Left ventricle myocardium inferior (tissue), 1 donor: Measurements from ENCODE around the gene DTD1. TPM values are rescaled to one million over a fixed set of nuclear protein-coding genes. Genes with fewer than 3 reads are reported as not detected.

Experiments
- DNase-seq: peaks from one replicate; pipeline ENCODE4 v3.0.0-alpha.2; 2020
- H3K27ac ChIP-seq: fragments of 200-600 bp; replicated peaks from 2 replicates; pipeline ENCODE4 v1.8.0; 2021
- H3K27me3 ChIP-seq: fragments of 200-600 bp; 2 replicates; pipeline ENCODE4 v1.8.0; 2021; ENCODE audit warnings: low read depth
- H3K36me3 ChIP-seq: fragments of 200-600 bp; 2 replicates; pipeline ENCODE4 v1.8.0; 2021
- H3K4me1 ChIP-seq: fragments of 200-600 bp; 2 replicates; pipeline ENCODE4 v1.8.0; 2021
- H3K4me3 ChIP-seq: fragments of 200-600 bp; 2 replicates; pipeline ENCODE4 v1.8.0; 2021; ENCODE audit warnings: mild to moderate bottlenecking, moderate library complexity
- H3K9me3 ChIP-seq: fragments of 200-600 bp; replicated peaks from 2 replicates; pipeline ENCODE4 v1.8.0; 2021
- intact Hi-C: fragments of 100-400 bp; cut with micrococcal nuclease; formaldehyde crosslinking; loops from one replicate; pipeline ENCODE4 v1.11.0; 2022
- total RNA-seq: library from RNA; stranded (reverse); fragmentation: NEBNext Ultra II Directional; extraction: Animal tissue kit (Norgen Biotek cat#: 25700); gene quantifications from one replicate; pipeline ENCODE4 v1.2.1, GENCODE V29; 2021
- TF ChIP-seq, protein P1 (sequence below): fragments of 200-600 bp; IDR thresholded peaks from 2 replicates; pipeline ENCODE4 v1.8.0; 2021; ENCODE audit warnings: antibody characterized with exemption, mild to moderate bottlenecking, borderline replicate concordance
- donor health status: DM: no; HTN: yes; CAD: no; lungs with severe emphysema.

The DTD1 gene
- total RNA-seq, 1 donor from 2014 or later: 12.2 TPM

DNA sequence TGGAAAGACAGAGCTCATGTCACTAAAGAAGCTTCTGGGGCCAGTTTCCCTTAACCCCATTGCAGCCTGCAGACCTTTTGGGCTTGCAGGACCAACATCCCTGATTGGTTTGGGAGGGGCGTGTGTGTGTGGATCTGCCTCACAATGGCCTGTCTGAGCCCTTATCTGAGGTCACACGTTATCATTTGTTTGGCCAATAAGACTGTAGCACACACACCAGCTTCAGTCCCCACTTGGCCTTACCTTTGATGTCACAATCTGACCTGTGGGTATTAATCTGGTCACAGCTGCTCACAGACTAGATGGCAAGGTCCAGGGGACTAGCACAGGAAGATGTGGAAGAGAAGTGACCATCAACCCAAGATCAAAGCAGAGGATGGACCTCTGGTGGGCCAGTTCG lies 225.6 kb downstream of the DTD1 start, which contains the start of gene SCP2D1:
Gene SCP2D1 (plus strand): TSS at position 301 of the 400 bp plus-strand sequence. CDS start 33 bp downstream, at position 334.
- Histone ChIP-seq H3K27ac (no peak within 1 kb of the TSS), H3K4me1 (no peaks in the 10 kb centered on the region), H3K36me3 (no peaks in the 10 kb centered on the region), H3K4me3 (no peak within 1 kb of the TSS), H3K27me3 (peaks cover 3% of the 10 kb centered on the region), H3K9me3 (no peaks in the 10 kb centered on the region)
- no peak for DNase-seq
- TF ChIP-seq, protein P1, sequence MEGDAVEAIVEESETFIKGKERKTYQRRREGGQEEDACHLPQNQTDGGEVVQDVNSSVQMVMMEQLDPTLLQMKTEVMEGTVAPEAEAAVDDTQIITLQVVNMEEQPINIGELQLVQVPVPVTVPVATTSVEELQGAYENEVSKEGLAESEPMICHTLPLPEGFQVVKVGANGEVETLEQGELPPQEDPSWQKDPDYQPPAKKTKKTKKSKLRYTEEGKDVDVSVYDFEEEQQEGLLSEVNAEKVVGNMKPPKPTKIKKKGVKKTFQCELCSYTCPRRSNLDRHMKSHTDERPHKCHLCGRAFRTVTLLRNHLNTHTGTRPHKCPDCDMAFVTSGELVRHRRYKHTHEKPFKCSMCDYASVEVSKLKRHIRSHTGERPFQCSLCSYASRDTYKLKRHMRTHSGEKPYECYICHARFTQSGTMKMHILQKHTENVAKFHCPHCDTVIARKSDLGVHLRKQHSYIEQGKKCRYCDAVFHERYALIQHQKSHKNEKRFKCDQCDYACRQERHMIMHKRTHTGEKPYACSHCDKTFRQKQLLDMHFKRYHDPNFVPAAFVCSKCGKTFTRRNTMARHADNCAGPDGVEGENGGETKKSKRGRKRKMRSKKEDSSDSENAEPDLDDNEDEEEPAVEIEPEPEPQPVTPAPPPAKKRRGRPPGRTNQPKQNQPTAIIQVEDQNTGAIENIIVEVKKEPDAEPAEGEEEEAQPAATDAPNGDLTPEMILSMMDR: no peak
- intact Hi-C loops: no loop called here

DNA sequence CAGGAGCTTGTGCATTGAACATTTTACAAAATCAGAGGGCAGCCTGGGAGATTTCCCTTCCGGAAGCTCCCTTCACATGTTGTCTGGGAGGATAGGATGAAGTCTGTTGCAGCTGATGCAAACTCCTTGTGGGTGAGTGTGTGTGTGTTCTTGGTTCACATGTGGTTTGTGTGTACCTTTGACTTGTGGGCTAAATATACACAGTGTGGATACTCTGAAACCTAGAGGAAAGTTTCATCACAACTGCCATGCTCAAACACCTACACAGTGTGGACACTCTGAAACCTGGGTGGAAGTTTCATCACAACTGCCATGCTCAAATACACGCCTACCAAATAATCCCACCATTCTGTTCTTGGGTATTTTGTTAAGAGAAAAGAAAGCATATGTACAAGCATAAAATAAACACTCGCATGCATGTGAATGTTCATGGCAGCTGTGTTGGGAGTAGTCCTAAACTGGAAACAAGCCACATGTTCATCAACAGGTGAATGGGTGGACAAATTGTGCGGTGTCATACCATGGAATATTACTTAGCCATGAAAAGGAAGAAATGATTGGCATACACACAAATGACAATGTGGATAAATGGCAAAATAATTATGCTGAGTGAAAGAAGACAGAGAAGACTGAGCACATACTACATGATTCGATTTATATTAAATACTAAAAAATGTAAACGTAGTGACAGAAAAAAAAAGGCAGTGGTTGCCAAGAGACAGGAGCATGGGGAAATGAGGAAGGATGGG lies 227.5 kb downstream of the DTD1 start:
- no peaks in the 10 kb centered on the region for H3K36me3 ChIP-seq
- H3K27ac ChIP-seq: no peak overlapping the region
- no peaks in the 10 kb centered on the region for H3K4me1 ChIP-seq
- no peak overlapping the region for H3K4me3 ChIP-seq
- DNase-seq: no peak
- peaks cover 9% of the 10 kb centered on the region for H3K9me3 ChIP-seq
- TF ChIP-seq, protein P1: no peak
- intact Hi-C loops: no loop called here
- H3K27me3 ChIP-seq: peaks cover 3% of the 10 kb centered on the region

Other genes starting within 250 kb of the DTD1 start
- 0.60 TPM for gene DZANK1, start 121.0 kb upstream of the DTD1 start, total RNA-seq
- 8.4 TPM for gene POLR3F, start 120.7 kb upstream of the DTD1 start, total RNA-seq
- gene RBBP9, start 90.8 kb upstream of the DTD1 start, total RNA-seq: 5.6 TPM
- gene SEC23B, start 80.1 kb upstream of the DTD1 start, total RNA-seq: 9.7 TPM
- 109 TPM for gene SMIM26, start 20.6 kb upstream of the DTD1 start, total RNA-seq
- gene SCP2D1, start 225.7 kb downstream of the DTD1 start, total RNA-seq: not detected